Keratinocyte (primary cell): ENCODE measurements around the gene ADCY5. TPM values are rescaled to one million over a fixed set of nuclear protein-coding genes. Genes with fewer than 3 reads are reported as not detected.

Experiments used
- DNase-seq: peaks from one replicate; pipeline ENCODE4 v3.0.0-alpha.2; 2011; ENCODE audit warnings: low read depth, missing footprints, low spot score
- FAIRE-seq: peaks from 2 replicates; lab custom pipeline; 2011; peaks lifted over from hg19 to GRCh38; lab: Jason Lieb, UNC
- H2AFZ ChIP-seq: 2 replicates; pipeline ENCODE4 v1.6.0; 2012; ENCODE audit warnings: low read length, control low read depth, inconsistent platforms; ENCODE audit not compliant: control insufficient read depth
- H3K27ac ChIP-seq: 2 replicates; pipeline ENCODE4 v1.5.1; 2011; ENCODE audit warnings: low read length; ENCODE audit not compliant: control insufficient read depth, insufficient read depth
- H3K27me3 ChIP-seq: 3 replicates; pipeline ENCODE4 v1.6.0; 2011; ENCODE audit warnings: low read length; ENCODE audit not compliant: control insufficient read depth, insufficient read depth; ENCODE audit errors: extremely low read depth
- H3K36me3 ChIP-seq, 2 experiments: 2 replicates in 1 of 2; 3 replicates in 1 of 2; pipeline ENCODE4 v1.5.1; 2011; ENCODE audit warnings: low read length in 2 of 2, mild to moderate bottlenecking in 1 of 2; ENCODE audit not compliant: control insufficient read depth in 2 of 2, insufficient read depth in 2 of 2; ENCODE audit errors: extremely low read depth in 1 of 2
- H3K4me1 ChIP-seq: 3 replicates; pipeline ENCODE4 v1.5.1; 2011; ENCODE audit warnings: low read length; ENCODE audit not compliant: control insufficient read depth, insufficient read depth; ENCODE audit errors: extremely low read depth
- H3K4me2 ChIP-seq: 3 replicates; pipeline ENCODE4 v1.6.0; 2011; ENCODE audit warnings: low read depth, low read length; ENCODE audit not compliant: control insufficient read depth, insufficient read depth; ENCODE audit errors: extremely low read depth
- H3K4me3 ChIP-seq, 3 experiments: fragments of 200-600 bp in 1 of 3; sonication (generic) in 1 of 3; 2 replicates in 2 of 3; 3 replicates in 1 of 3; pipeline ENCODE4 v1.5.1; 2011 to 2016; ENCODE audit warnings: low read length in 3 of 3, mild to moderate bottlenecking in 3 of 3, control low read depth in 2 of 3, inconsistent platforms in 1 of 3, low read depth in 1 of 3, mixed read lengths in 1 of 3, mixed run types in 1 of 3, moderate library complexity in 1 of 3; ENCODE audit not compliant: control insufficient read depth in 2 of 3, insufficient read depth in 2 of 3; ENCODE audit errors: extremely low read depth in 1 of 3
- H3K79me2 ChIP-seq: 2 replicates; pipeline ENCODE4 v1.6.0; 2012; ENCODE audit warnings: low read length; ENCODE audit not compliant: control insufficient read depth, insufficient read depth
- H3K9ac ChIP-seq: 3 replicates; pipeline ENCODE4 v1.6.0; 2011; ENCODE audit warnings: low read length; ENCODE audit not compliant: control insufficient read depth, insufficient read depth; ENCODE audit errors: extremely low read depth
- H3K9me1 ChIP-seq: 3 replicates; pipeline ENCODE4 v1.6.0; 2011; ENCODE audit warnings: low read length; ENCODE audit not compliant: control insufficient read depth, insufficient read depth; ENCODE audit errors: extremely low read depth
- H3K9me3 ChIP-seq: 2 replicates; pipeline ENCODE4 v1.5.1; 2012; ENCODE audit warnings: low read depth, low read length; ENCODE audit not compliant: control insufficient read depth
- H4K20me1 ChIP-seq: 3 replicates; pipeline ENCODE4 v1.6.0; 2011; ENCODE audit warnings: low read length; ENCODE audit not compliant: control insufficient read depth, insufficient read depth; ENCODE audit errors: extremely low read depth
- CTCF ChIP-seq, 3 experiments: IDR thresholded peaks in 1 of 3; conservative IDR thresholded peaks in 1 of 3; optimal IDR thresholded peaks in 1 of 3; 2 replicates in 2 of 3; 3 replicates in 1 of 3; pipeline versions ENCODE3 to v1.5.1; 2011; ENCODE audit warnings: low read length in 3 of 3, mild to moderate bottlenecking in 3 of 3, moderate library complexity in 2 of 3, control low read depth in 1 of 3, inconsistent platforms in 1 of 3; ENCODE audit not compliant: insufficient read depth in 2 of 3; ENCODE audit errors: extremely low read depth in 1 of 3
- EZH2 ChIP-seq: IDR thresholded peaks from one replicate; pipeline ENCODE4 v1.6.1; 2012; ENCODE audit warnings: inconsistent platforms, mild to moderate bottlenecking, low read length, moderate library complexity
- dilution Hi-C: fragments of 300-500 bp; cut with MboI; formaldehyde crosslinking; loops from one replicate; pipeline ENCODE4 v1.7.0; 2020; ENCODE audit warnings: low sequenced_read_pairs; ENCODE audit not compliant: extremely low pct_ligation_motif_present
- polyA plus RNA-seq, 5 experiments: library from polyadenylated mRNA; depleted of rRNA in 3 of 5; stranded (reverse) in 3 of 5; stranded (forward) in 1 of 5; unstranded in 1 of 5; fragments of >200 nt; gene quantifications; 1 replicate in 1 of 5; 2 replicates in 3 of 5; 3 replicates in 1 of 5; pipeline versions ENCODE4 v1.2.1 to v1.2.3, GENCODE V29; 2011 to 2012; ENCODE audit warnings: missing spikeins in 2 of 5, low read depth in 1 of 5, low replicate concordance in 1 of 5

Gene ADCY5
- polyA plus RNA-seq, 1 donor (not counting 4 experiments of a cell fraction or from before 2014, with no cell fraction given) = not detected

GRCh38 chr3:123478314-123478713, 29.4 kb upstream of the ADCY5 start:
- FAIRE-seq (no peak), DNase-seq (no peak)
- no peaks in the 10 kb centered on the region for H3K79me2 ChIP-seq
- peaks cover 11% of the 10 kb centered on the region for H3K4me1 ChIP-seq
- no peak overlapping the region for H2AFZ ChIP-seq
- TF ChIP-seq EZH2 (no peak), CTCF (optimal IDR thresholded peaks at IDR 0.05 in 1 of 3, IDR thresholded peaks at IDR 0.05 in 1 of 3, conservative IDR thresholded peaks at IDR 0.05 in 1 of 3; ENCODE audit: extremely low read depth in 1 of 3, insufficient read depth in 2 of 3, low read length in 3 of 3) (no peak)
- H3K4me2 ChIP-seq = no peak overlapping the region
- no peaks in the 10 kb centered on the region for H3K36me3 ChIP-seq
- H3K4me3 ChIP-seq = no peak overlapping the region
- dilution Hi-C loops = no loop called here
- no peaks in the 10 kb centered on the region for H3K9me3 ChIP-seq
- no peak overlapping the region for H3K9ac ChIP-seq
- peaks cover 9% of the 10 kb centered on the region for H3K27me3 ChIP-seq
- no peak overlapping the region for H3K27ac ChIP-seq
- H4K20me1 ChIP-seq = peaks cover 2% of the 10 kb centered on the region
- H3K9me1 ChIP-seq = no peaks in the 10 kb centered on the region

GRCh38 chr3:123476967-123477750, 28.3 kb upstream of the ADCY5 start:
- Histone ChIP-seq H3K9me1 (no peaks in the 10 kb centered on the region), H2AFZ (no peak overlapping the region), H3K4me2 (no peak overlapping the region), H4K20me1 (peaks cover 2% of the 10 kb centered on the region), H3K79me2 (no peaks in the 10 kb centered on the region), H3K27ac (no peak overlapping the region), H3K4me3 (no peak overlapping the region), H3K9me3 (no peaks in the 10 kb centered on the region), H3K9ac (no peak overlapping the region), H3K36me3 (no peaks in the 10 kb centered on the region), H3K27me3 (peaks cover 9% of the 10 kb centered on the region), H3K4me1 (peaks cover 11% of the 10 kb centered on the region)
- no peak for TF ChIP-seq CTCF (optimal IDR thresholded peaks at IDR 0.05 in 1 of 3, IDR thresholded peaks at IDR 0.05 in 1 of 3, conservative IDR thresholded peaks at IDR 0.05 in 1 of 3; ENCODE audit: extremely low read depth in 1 of 3, insufficient read depth in 2 of 3, low read length in 3 of 3)
- FAIRE-seq (no peak), DNase-seq (no peak)
- dilution Hi-C loops = no loop called here
